GM23338 (cell line): ENCODE data around the gene KLF2. TPM values are rescaled to one million over a fixed set of nuclear protein-coding genes. Genes with fewer than 3 reads are reported as not detected.

Source experiments
- ATAC-seq: fragments of 200-7000 bp; cut with Tn5 transposase; 3 replicates; pipeline ENCODE4 v1.9.1; 2020
- DNase-seq: peaks from one replicate; pipeline ENCODE4 v3.0.0-alpha.2; 2015; ENCODE audit warnings: low spot score
- H2AFZ ChIP-seq: fragments of 200-600 bp; sonication (generic); 2 replicates; pipeline ENCODE4 v1.8.0; 2016; ENCODE audit warnings: antibody characterized with exemption, mild to moderate bottlenecking, moderate library complexity
- H3F3A ChIP-seq: fragments of 200-600 bp; sonication (generic); replicated peaks from 2 replicates; pipeline ENCODE4 v1.8.0; 2017; ENCODE audit warnings: antibody characterized with exemption, mixed run types, low read depth
- H3K27ac ChIP-seq: fragments of 200-600 bp; sonication (generic); 2 replicates; pipeline ENCODE4 v1.6.1; 2016; ENCODE audit warnings: low read depth
- H3K27me3 ChIP-seq: fragments of 200-600 bp; sonication (generic); 2 replicates; pipeline ENCODE4 v1.8.0; 2016; ENCODE audit warnings: mild to moderate bottlenecking, mixed run types, moderate library complexity; ENCODE audit not compliant: insufficient read depth
- H3K36me3 ChIP-seq: fragments of 200-600 bp; sonication (generic); 2 replicates; pipeline ENCODE4 v1.8.0; 2016; ENCODE audit warnings: mild to moderate bottlenecking; ENCODE audit not compliant: insufficient read depth
- H3K4me1 ChIP-seq: fragments of 200-600 bp; sonication (generic); 2 replicates; pipeline ENCODE4 v1.8.0; 2016; ENCODE audit warnings: mild to moderate bottlenecking, moderate library complexity; ENCODE audit not compliant: insufficient read depth
- H3K4me2 ChIP-seq: fragments of 200-600 bp; sonication (generic); 2 replicates; pipeline ENCODE4 v1.7.1; 2017; ENCODE audit warnings: mixed run types
- H3K4me3 ChIP-seq: fragments of 200-600 bp; sonication (generic); 2 replicates; pipeline ENCODE4 v1.6.1; 2016; ENCODE audit warnings: mixed run types
- H3K79me2 ChIP-seq: fragments of 200-600 bp; sonication (generic); replicated peaks from 2 replicates; pipeline ENCODE4 v1.8.0; 2017; ENCODE audit warnings: mild to moderate bottlenecking; ENCODE audit not compliant: insufficient read depth
- H3K9me2 ChIP-seq: fragments of 200-600 bp; sonication (generic); 2 replicates; pipeline ENCODE4 v1.8.0; 2017; ENCODE audit not compliant: insufficient read depth
- H4K20me1 ChIP-seq: fragments of 200-600 bp; sonication (generic); replicated peaks from 2 replicates; pipeline ENCODE4 v1.8.0; 2017; ENCODE audit warnings: mild to moderate bottlenecking; ENCODE audit not compliant: insufficient read depth
- H3K27ac Mint-ChIP-seq: 2 replicates; pipeline ENCODE4 v1.8.0; 2020; ENCODE audit warnings: inconsistent platforms, mild to moderate bottlenecking, moderate library complexity, mixed read lengths
- H3K27me3 Mint-ChIP-seq: 3 replicates; pipeline ENCODE4 v1.8.0; 2022; ENCODE audit warnings: low read depth, mild to moderate bottlenecking, moderate library complexity, mixed read lengths, inconsistent platforms; ENCODE audit not compliant: insufficient read depth, poor library complexity
- H3K36me3 Mint-ChIP-seq: 3 replicates; pipeline ENCODE4 v1.8.0; 2021; ENCODE audit warnings: low read depth, mild to moderate bottlenecking, inconsistent platforms, moderate library complexity, mixed read lengths
- H3K4me1 Mint-ChIP-seq: 3 replicates; pipeline ENCODE4 v1.8.0; 2020; ENCODE audit warnings: mild to moderate bottlenecking, inconsistent platforms, mixed read lengths
- H3K4me3 Mint-ChIP-seq: 3 replicates; pipeline ENCODE4 v1.8.0; 2021; ENCODE audit warnings: moderate library complexity, mild to moderate bottlenecking, inconsistent platforms, mixed read lengths
- H3K9me3 Mint-ChIP-seq: 3 replicates; pipeline ENCODE4 v1.8.0; 2020; ENCODE audit warnings: moderate library complexity, mild to moderate bottlenecking, inconsistent platforms, mixed read lengths
- EZH2phosphoT487 ChIP-seq: fragments of 200-600 bp; sonication (generic); IDR thresholded peaks from one replicate; pipeline ENCODE4 v1.8.1; 2018; ENCODE audit warnings: antibody characterized with exemption; ENCODE audit not compliant: unreplicated experiment
- POLR2AphosphoS5 ChIP-seq: IDR thresholded peaks from 2 replicates; pipeline ENCODE4 v1.6.1; 2016; ENCODE audit warnings: antibody characterized with exemption, low read depth
- STAT1 ChIP-seq: IDR thresholded peaks from one replicate; pipeline ENCODE4 v1.6.1; 2016; ENCODE audit warnings: antibody characterized with exemption; ENCODE audit not compliant: unreplicated experiment
- ZNF114 ChIP-seq: fragments of 250-450 bp; sonication (Bioruptor Pico); IDR thresholded peaks from 2 replicates; pipeline ENCODE4 v1.5.0; 2020; ENCODE audit warnings: mild to moderate bottlenecking, moderate library complexity
- ZNF331 ChIP-seq: fragments of 250-450 bp; sonication (Bioruptor Pico); IDR thresholded peaks from 2 replicates; pipeline ENCODE4 v1.5.0; 2020; ENCODE audit warnings: low read depth, mild to moderate bottlenecking, moderate library complexity
- ZNF462 ChIP-seq: fragments of 250-450 bp; sonication (Bioruptor Pico); IDR thresholded peaks from 2 replicates; pipeline ENCODE4 v1.5.0; 2020; ENCODE audit warnings: mild to moderate bottlenecking, moderate library complexity
- polyA plus RNA-seq: library from polyadenylated mRNA; unstranded; fragments of >200 nt; fragmentation: Nextera tagmentation; extraction: Ambion mirVana; gene quantifications from 2 replicates; pipeline ENCODE4 v1.2.1, GENCODE V29; 2016
- total RNA-seq: library from RNA; depleted of rRNA; stranded (reverse); fragments of >200 nt; shearing (Covaris generic); gene quantifications from 2 replicates; pipeline ENCODE4 v1.2.3, GENCODE V29; 2014
- TF ChIP-seq, protein P1 (sequence below), 2 experiments: fragments of 200-600 bp in 1 of 2; sonication (generic) in 1 of 2; conservative IDR thresholded peaks; 2 replicates each; pipeline versions ENCODE4 v1.5.1 to v1.6.1; 2016 to 2017; ENCODE audit warnings: antibody characterized with exemption in 2 of 2, low read depth in 2 of 2, mild to moderate bottlenecking in 2 of 2, moderate library complexity in 1 of 2
- TF ChIP-seq, protein P2 (sequence below): IDR thresholded peaks from one replicate; pipeline ENCODE4 v1.6.1; 2018; ENCODE audit warnings: antibody characterized with exemption; ENCODE audit not compliant: unreplicated experiment

The KLF2 gene
- total and polyA plus RNA-seq, 2 experiments from 2014 or later: 0.90 TPM; not detected in 1

- H3K27ac ChIP-seq: no peak overlapping the region
- Mint-ChIP-seq H3K27ac (no peak overlapping the region), H3K4me1 (peaks cover 15% of the 10 kb centered on the region), H3K9me3 (no peaks in the 10 kb centered on the region), H3K27me3 (peaks cover 11% of the 10 kb centered on the region), H3K4me3 (no peak overlapping the region), H3K36me3 (peaks cover 30% of the 10 kb centered on the region)
- no peak for TF ChIP-seq EZH2phosphoT487
- TF ChIP-seq ZNF462 (CRISPR knock-in tag): no peak
- TF ChIP-seq, protein P1, sequence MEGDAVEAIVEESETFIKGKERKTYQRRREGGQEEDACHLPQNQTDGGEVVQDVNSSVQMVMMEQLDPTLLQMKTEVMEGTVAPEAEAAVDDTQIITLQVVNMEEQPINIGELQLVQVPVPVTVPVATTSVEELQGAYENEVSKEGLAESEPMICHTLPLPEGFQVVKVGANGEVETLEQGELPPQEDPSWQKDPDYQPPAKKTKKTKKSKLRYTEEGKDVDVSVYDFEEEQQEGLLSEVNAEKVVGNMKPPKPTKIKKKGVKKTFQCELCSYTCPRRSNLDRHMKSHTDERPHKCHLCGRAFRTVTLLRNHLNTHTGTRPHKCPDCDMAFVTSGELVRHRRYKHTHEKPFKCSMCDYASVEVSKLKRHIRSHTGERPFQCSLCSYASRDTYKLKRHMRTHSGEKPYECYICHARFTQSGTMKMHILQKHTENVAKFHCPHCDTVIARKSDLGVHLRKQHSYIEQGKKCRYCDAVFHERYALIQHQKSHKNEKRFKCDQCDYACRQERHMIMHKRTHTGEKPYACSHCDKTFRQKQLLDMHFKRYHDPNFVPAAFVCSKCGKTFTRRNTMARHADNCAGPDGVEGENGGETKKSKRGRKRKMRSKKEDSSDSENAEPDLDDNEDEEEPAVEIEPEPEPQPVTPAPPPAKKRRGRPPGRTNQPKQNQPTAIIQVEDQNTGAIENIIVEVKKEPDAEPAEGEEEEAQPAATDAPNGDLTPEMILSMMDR (conservative IDR thresholded peaks at IDR 0.05; ENCODE audit: low read depth in 2 of 2): no peak
- TF ChIP-seq STAT1: no peak
- TF ChIP-seq ZNF331 (CRISPR knock-in tag): no peak
- no peak for TF ChIP-seq ZNF114
- no peak for TF ChIP-seq POLR2AphosphoS5
- TF ChIP-seq, protein P2, sequence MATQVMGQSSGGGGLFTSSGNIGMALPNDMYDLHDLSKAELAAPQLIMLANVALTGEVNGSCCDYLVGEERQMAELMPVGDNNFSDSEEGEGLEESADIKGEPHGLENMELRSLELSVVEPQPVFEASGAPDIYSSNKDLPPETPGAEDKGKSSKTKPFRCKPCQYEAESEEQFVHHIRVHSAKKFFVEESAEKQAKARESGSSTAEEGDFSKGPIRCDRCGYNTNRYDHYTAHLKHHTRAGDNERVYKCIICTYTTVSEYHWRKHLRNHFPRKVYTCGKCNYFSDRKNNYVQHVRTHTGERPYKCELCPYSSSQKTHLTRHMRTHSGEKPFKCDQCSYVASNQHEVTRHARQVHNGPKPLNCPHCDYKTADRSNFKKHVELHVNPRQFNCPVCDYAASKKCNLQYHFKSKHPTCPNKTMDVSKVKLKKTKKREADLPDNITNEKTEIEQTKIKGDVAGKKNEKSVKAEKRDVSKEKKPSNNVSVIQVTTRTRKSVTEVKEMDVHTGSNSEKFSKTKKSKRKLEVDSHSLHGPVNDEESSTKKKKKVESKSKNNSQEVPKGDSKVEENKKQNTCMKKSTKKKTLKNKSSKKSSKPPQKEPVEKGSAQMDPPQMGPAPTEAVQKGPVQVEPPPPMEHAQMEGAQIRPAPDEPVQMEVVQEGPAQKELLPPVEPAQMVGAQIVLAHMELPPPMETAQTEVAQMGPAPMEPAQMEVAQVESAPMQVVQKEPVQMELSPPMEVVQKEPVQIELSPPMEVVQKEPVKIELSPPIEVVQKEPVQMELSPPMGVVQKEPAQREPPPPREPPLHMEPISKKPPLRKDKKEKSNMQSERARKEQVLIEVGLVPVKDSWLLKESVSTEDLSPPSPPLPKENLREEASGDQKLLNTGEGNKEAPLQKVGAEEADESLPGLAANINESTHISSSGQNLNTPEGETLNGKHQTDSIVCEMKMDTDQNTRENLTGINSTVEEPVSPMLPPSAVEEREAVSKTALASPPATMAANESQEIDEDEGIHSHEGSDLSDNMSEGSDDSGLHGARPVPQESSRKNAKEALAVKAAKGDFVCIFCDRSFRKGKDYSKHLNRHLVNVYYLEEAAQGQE: no peak
- no peaks in the 10 kb centered on the region for H3K27me3 ChIP-seq
- H3K4me2 ChIP-seq: no peak overlapping the region
- H3K79me2 ChIP-seq: no peaks in the 10 kb centered on the region
- H3K4me1 ChIP-seq: no peaks in the 10 kb centered on the region
- no peak for ATAC-seq
- no peak overlapping the region for H3K4me3 ChIP-seq
- H2AFZ ChIP-seq: no peak overlapping the region
- no peaks in the 10 kb centered on the region for H3K36me3 ChIP-seq
- H3F3A ChIP-seq: 0 out of 2 replicates have a peak, but pooled peaks cover 3% of the 10 kb centered on the region
- DNase-seq: no peak
- H4K20me1 ChIP-seq: 0 out of 2 replicates have a peak, but pooled peaks cover 3% of the 10 kb centered on the region
- H3K9me2 ChIP-seq: no peaks in the 10 kb centered on the region
Observed at GRCh38 chr19:16373532-16373931, 48.9 kb downstream of the KLF2 start.
